HCT116 (cell line): Measurements from ENCODE around the gene SMIM24. TPM values are rescaled to one million over a fixed set of nuclear protein-coding genes. Genes with fewer than 3 reads are reported as not detected.

Experiments
- ATAC-seq: fragments of 200-7000 bp; cut with Tn5 transposase; 2 replicates; pipeline ENCODE4 v1.9.1; 2020; ENCODE audit warnings: mild to moderate bottlenecking, moderate library complexity
- BruUV-seq: library from RNA; stranded (reverse); fragments of 400-500 nt; replicated peaks from 2 replicates; lab custom pipeline; 2021; lab: Mats Ljungman, UMichigan
- CTCF ChIA-PET: fragments of 300-600 bp; sonication (Branson Sonifier 250); formaldehyde crosslinking; loops from one replicate; lab custom pipeline; 2021; ENCODE audit warnings: antibody characterized with exemption; lab: Charles Lee
- POLR2A ChIA-PET: fragments of 300-600, 350-600 bp; sonication (Branson Sonifier 250); formaldehyde crosslinking; loops from one replicate; lab custom pipeline; 2021; ENCODE audit warnings: antibody characterized with exemption; lab: Charles Lee
- RAD21 ChIA-PET, 2 experiments: fragments of 300-600 bp; sonication (Branson Sonifier 250); formaldehyde crosslinking; loops; one replicate each; lab custom pipeline; 2023; ENCODE audit warnings: low total read pairs in 2 of 2; ENCODE audit not compliant: uncharacterized antibody in 2 of 2, unreplicated experiment in 2 of 2, low non-redundant PET in 1 of 2; lab: Charles Lee
- DNase-seq: peaks from one replicate; pipeline ENCODE4 v3.0.0-alpha.2; 2010; ENCODE audit warnings: low read depth, low spot score
- H2AFZ ChIP-seq: fragments of 200-600 bp; shearing (Covaris generic), sonication (generic); 2 replicates; pipeline ENCODE4 v1.6.1; 2017; ENCODE audit warnings: low read depth, mixed run types, mixed read lengths, antibody characterized with exemption, low read length; ENCODE audit not compliant: poor library complexity, severe bottlenecking
- H3K27ac ChIP-seq: 2 replicates; pipeline ENCODE4 v1.5.1; 2012; ENCODE audit warnings: low read depth, low read length
- H3K27me3 ChIP-seq: fragments of 200-600 bp; sonication (generic); 2 replicates; pipeline ENCODE4 v1.6.1; 2016; ENCODE audit warnings: mixed run types, low read length, mixed read lengths; ENCODE audit not compliant: insufficient read depth
- H3K36me3 ChIP-seq, 2 experiments: fragments of 200-500 bp in 1 of 2; fragments of 200-600 bp in 1 of 2; sonication (Bioruptor generic) in 1 of 2; sonication (generic) in 1 of 2; 2 replicates each; pipeline versions ENCODE4 v1.5.1 to v1.6.1; 2014 to 2016; ENCODE audit warnings: low read length in 2 of 2, inconsistent platforms in 1 of 2, mixed read lengths in 1 of 2, mixed run types in 1 of 2; ENCODE audit not compliant: insufficient read depth in 2 of 2, control insufficient read depth in 1 of 2
- H3K4me1 ChIP-seq, 2 experiments: fragments of 200-600 bp in 1 of 2; sonication (generic) in 1 of 2; 2 replicates each; pipeline versions ENCODE4 v1.5.1 to v1.6.1; 2012 to 2017; ENCODE audit warnings: low read length in 2 of 2, inconsistent platforms in 1 of 2, mild to moderate bottlenecking in 1 of 2, mixed read lengths in 1 of 2, mixed run types in 1 of 2, moderate library complexity in 1 of 2; ENCODE audit not compliant: insufficient read depth in 2 of 2, control insufficient read depth in 1 of 2
- H3K4me2 ChIP-seq: fragments of 200-600 bp; sonication (generic); 2 replicates; pipeline ENCODE4 v1.6.1; 2017; ENCODE audit warnings: mixed run types, low read length, mixed read lengths
- H3K4me3 ChIP-seq, 2 experiments: fragments of 200-600 bp in 1 of 2; sonication (generic) in 1 of 2; replicated peaks in 1 of 2; 2 replicates each; pipeline ENCODE4 v1.5.1; 2011 to 2016; ENCODE audit warnings: low read length in 2 of 2, control low read depth in 1 of 2, low read depth in 1 of 2, mild to moderate bottlenecking in 1 of 2, mixed read lengths in 1 of 2, mixed run types in 1 of 2
- H3K79me2 ChIP-seq: fragments of 200-600 bp; sonication (generic); 2 replicates; pipeline ENCODE4 v1.6.1; 2017; ENCODE audit warnings: mild to moderate bottlenecking, mixed run types, low read length, moderate library complexity, mixed read lengths; ENCODE audit not compliant: insufficient read depth
- H3K9ac ChIP-seq: fragments of 200-600 bp; sonication (generic); 2 replicates; pipeline ENCODE4 v1.6.1; 2016; ENCODE audit warnings: low read length, mixed read lengths
- H3K9me2 ChIP-seq: fragments of 200-600 bp; sonication (generic), shearing (Covaris generic); 2 replicates; pipeline ENCODE4 v1.6.1; 2017; ENCODE audit warnings: mixed run types, mild to moderate bottlenecking, moderate library complexity; ENCODE audit not compliant: insufficient read depth
- H3K9me3 ChIP-seq, 2 experiments: fragments of 200-500 bp in 1 of 2; fragments of 200-600 bp in 1 of 2; sonication (Bioruptor generic) in 1 of 2; sonication (generic) in 1 of 2; 2 replicates each; pipeline ENCODE4 v1.6.1; 2014 to 2017; ENCODE audit warnings: low read length in 2 of 2, mixed read lengths in 2 of 2, inconsistent platforms in 1 of 2, low read depth in 1 of 2, mild to moderate bottlenecking in 1 of 2, mixed run types in 1 of 2, moderate library complexity in 1 of 2; ENCODE audit not compliant: control insufficient read depth in 1 of 2, insufficient read depth in 1 of 2
- H4K20me1 ChIP-seq: fragments of 200-600 bp; sonication (generic), shearing (Covaris generic); 2 replicates; pipeline ENCODE4 v1.6.1; 2017; ENCODE audit warnings: mixed run types, mild to moderate bottlenecking, moderate library complexity; ENCODE audit not compliant: insufficient read depth
- CBX3 ChIP-seq: IDR thresholded peaks from 2 replicates; pipeline ENCODE4 v1.6.1; 2012; ENCODE audit warnings: low read depth
- EZH2phosphoT487 ChIP-seq: fragments of 200-600 bp; IDR thresholded peaks from 2 replicates; pipeline ENCODE4 v1.6.1; 2018; ENCODE audit warnings: antibody characterized with exemption, borderline replicate concordance
- FOSL1 ChIP-seq: IDR thresholded peaks from 2 replicates; pipeline ENCODE4 v1.6.1; 2012; ENCODE audit warnings: low read depth
- JUND ChIP-seq: IDR thresholded peaks from 2 replicates; pipeline ENCODE4 v1.6.1; 2012
- POLR2A ChIP-seq: IDR thresholded peaks from 2 replicates; pipeline ENCODE4 v1.7.0; 2011; ENCODE audit warnings: borderline replicate concordance; ENCODE audit not compliant: insufficient read depth, insufficient read length; ENCODE audit errors: extremely low read depth
- POLR2AphosphoS5 ChIP-seq: IDR thresholded peaks from 2 replicates; pipeline ENCODE4 v1.6.1; 2011; ENCODE audit warnings: mild to moderate bottlenecking, low read depth, low read length, moderate library complexity
- ZFX ChIP-seq: fragments of 450-650 bp; IDR thresholded peaks from 2 replicates; pipeline ENCODE4 v1.6.1; 2017
- ZNF274 ChIP-seq: fragments of 200-500 bp; sonication (Bioruptor generic); IDR thresholded peaks from 2 replicates; pipeline ENCODE4 v1.6.1; 2014; ENCODE audit warnings: mild to moderate bottlenecking, low read depth, low read length, inconsistent platforms
- intact Hi-C: fragments of 100-400 bp; cut with micrococcal nuclease; formaldehyde crosslinking; loops from 2 replicates; pipeline ENCODE4 v1.10.0; 2022
- total RNA-seq: library from RNA; stranded (reverse); gene quantifications from one replicate; pipeline ENCODE4 v1.2.1, GENCODE V29; 2021; ENCODE audit not compliant: unreplicated experiment
- TF ChIP-seq, protein P1 (sequence below): IDR thresholded peaks from 2 replicates; pipeline ENCODE4 v1.6.1; 2012

Gene SMIM24
- total RNA-seq, 1 experiment from 2014 or later: not detected

DNA sequence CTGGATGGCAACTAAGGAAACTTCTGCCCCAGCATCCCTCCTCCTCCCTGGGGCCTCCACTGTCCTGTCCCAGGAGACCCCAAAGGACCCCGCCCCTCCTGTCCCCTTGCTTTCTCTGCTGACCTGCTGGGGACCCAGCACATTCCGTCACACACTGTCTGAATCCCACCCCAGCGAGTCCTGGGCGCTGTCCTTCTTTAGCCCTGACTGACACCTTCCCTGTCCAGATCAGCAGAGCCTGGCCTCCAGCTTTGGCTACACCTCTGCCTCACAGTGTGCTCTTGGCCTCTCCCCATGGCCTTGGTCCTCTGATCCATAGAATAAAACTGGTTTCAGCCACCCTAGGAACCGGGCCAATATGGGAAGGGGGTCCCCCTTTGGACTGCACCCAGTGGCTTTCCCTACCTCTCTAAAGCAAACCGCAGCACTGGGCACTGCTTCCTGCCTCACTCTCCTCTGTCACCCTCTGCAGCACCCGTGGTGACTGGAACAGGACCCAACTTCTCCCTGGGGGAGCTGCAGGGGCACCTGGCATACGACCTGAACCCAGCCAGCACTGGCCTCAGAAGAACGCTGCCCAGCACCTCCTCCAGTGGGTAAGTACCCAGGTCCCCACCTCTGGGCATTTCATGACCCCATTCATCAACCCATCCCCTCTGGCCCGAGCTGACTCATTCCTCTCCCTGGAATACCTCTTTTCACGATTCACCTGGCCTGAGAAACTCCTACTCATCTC lies 46.4 kb downstream of the SMIM24 start:
- Histone ChIP-seq H3K79me2 (peaks cover 44% of the 10 kb centered on the region), H3K4me1 (peaks cover 3 to 16% of the 10 kb centered on the region in 2 experiments), H3K4me3 (peak overlapping the region; percentile 57 to 60), H3K36me3 (peaks cover 6 to 27% of the 10 kb centered on the region in 2 experiments), H3K4me2 (peak overlapping the region; percentile 90), H4K20me1 (no peaks in the 10 kb centered on the region), H3K9ac (peak overlapping the region; percentile 71; the same call in 1 of the 2 replicates), H3K27ac (peak overlapping the region; percentile 86), H3K27me3 (no peaks in the 10 kb centered on the region), H3K9me2 (no peaks in the 10 kb centered on the region), H3K9me3 (peaks cover 0 to 2% of the 10 kb centered on the region in 2 experiments; a peak in 1 of 4 replicates), H2AFZ (no peak overlapping the region)
- BruUV-seq: no TSS peak
- ATAC-seq (no peak), DNase-seq (no peak)
- intact Hi-C loops: no loop called here
- TF ChIP-seq POLR2A (no peak), FOSL1 (no peak)
- TF ChIP-seq, protein P1, sequence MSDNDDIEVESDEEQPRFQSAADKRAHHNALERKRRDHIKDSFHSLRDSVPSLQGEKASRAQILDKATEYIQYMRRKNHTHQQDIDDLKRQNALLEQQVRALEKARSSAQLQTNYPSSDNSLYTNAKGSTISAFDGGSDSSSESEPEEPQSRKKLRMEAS: no peak
- ChIA-PET CTCF (no interaction called here), RAD21 (no interaction called here), POLR2A (no interaction called here)

DNA sequence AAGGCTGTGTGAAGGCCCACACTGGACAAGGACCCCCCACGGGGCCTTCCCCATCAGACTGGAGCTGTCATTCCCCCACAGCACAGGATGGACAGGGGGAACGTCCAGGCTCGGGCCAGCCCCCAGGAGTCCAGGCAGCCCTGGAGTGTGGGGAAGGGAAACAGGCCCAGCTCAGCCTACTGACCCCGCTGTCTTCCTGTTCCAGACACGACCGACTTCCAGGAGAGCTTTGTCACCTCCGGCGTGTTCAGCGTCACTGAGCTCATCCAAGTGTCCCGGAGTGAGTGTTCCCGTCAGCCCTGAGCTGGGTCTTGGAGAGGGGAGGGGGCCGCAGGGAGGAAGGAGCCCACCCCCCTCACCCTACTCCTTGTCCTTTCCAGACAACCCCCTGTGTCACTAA lies 47.0 kb downstream of the SMIM24 start:
- DNase-seq: no peak
- no peak overlapping the region for H2AFZ ChIP-seq
- H3K9ac ChIP-seq: no peak overlapping the region
- no peaks in the 10 kb centered on the region for H4K20me1 ChIP-seq
- no peaks in the 10 kb centered on the region for H3K9me2 ChIP-seq
- no peak overlapping the region for H3K4me2 ChIP-seq
- peaks cover 6 to 27% of the 10 kb centered on the region in 2 experiments for H3K36me3 ChIP-seq
- no peak for TF ChIP-seq JUND
- TF ChIP-seq POLR2A: no peak
- no peak for TF ChIP-seq POLR2AphosphoS5
- TF ChIP-seq EZH2phosphoT487: no peak
- no peak for TF ChIP-seq CBX3
- no peak for TF ChIP-seq ZFX
- TF ChIP-seq ZNF274: no peak
- BruUV-seq: no TSS peak
- RAD21 ChIA-PET: no interaction called here
- POLR2A ChIA-PET: no interaction called here
- no peak for ATAC-seq
- intact Hi-C loops: no loop called here
- CTCF ChIA-PET: interaction anchor here (0.6 kb wide), 1 partner anchor 40 kb away, joined by 5 read pairs; no protein-coding TSS in a partner anchor
- no peak overlapping the region; the same call in 1 of the 2 replicates for H3K27ac ChIP-seq
- peaks cover 3 to 16% of the 10 kb centered on the region in 2 experiments for H3K4me1 ChIP-seq
- peaks cover 0 to 2% of the 10 kb centered on the region in 2 experiments; a peak in 1 of 4 replicates for H3K9me3 ChIP-seq
- no peak overlapping the region for H3K4me3 ChIP-seq
- no peaks in the 10 kb centered on the region for H3K27me3 ChIP-seq
- H3K79me2 ChIP-seq: peaks cover 40% of the 10 kb centered on the region; the same call in 1 of the 2 replicates
